Measurements from ENCODE around the gene MSH2. TPM values are rescaled to one million over a fixed set of nuclear protein-coding genes. Genes with fewer than 3 reads are reported as not detected.
"Not testable (repeated sequence)": the region's sequence is repeated elsewhere in the genome, so short reads cannot be mapped to it uniquely, and the experiment has no call there.

Gene MSH2
- total and polyA plus RNA-seq, 2 donors (not counting 1 experiment from before 2014, with no cell fraction given), result 15.4 to 19.7 TPM

- H3K79me2 ChIP-seq (ENCODE audit: control insufficient read depth, insufficient read depth, low read length), result no peaks in the 10 kb centered on the region
Observed at GRCh38 chr2:47499621-47500309, 96.8 kb downstream of the MSH2 start.

GRCh38 chr2:47501374-47502200 lies 98.6 kb downstream of the MSH2 start:
- Histone ChIP-seq H3K36me3 (ENCODE audit: control insufficient read depth, insufficient read depth, low read length) (no peaks in the 10 kb centered on the region), H3K9ac (ENCODE audit: insufficient read depth, low read length) (no peak overlapping the region), H3K9me3 (ENCODE audit: control insufficient read depth, insufficient read depth, low read depth, low read length) (no peaks in the 10 kb centered on the region), H3K4me3 (replicated peaks in 1 of 4; ENCODE audit: control extremely low read depth in 1 of 4, insufficient read depth in 1 of 4, low read depth in 3 of 4, low read length in 4 of 4) (no peak overlapping the region), H3K4me2 (ENCODE audit: extremely low read depth, insufficient read depth, low read length) (no peak overlapping the region), H4K20me1 (ENCODE audit: control insufficient read depth, extremely low read depth, insufficient read depth, low read length) (no peaks in the 10 kb centered on the region), H3K27ac (ENCODE audit: insufficient read depth, low read length) (no peak overlapping the region), H3K4me1 (ENCODE audit: control insufficient read depth, extremely low read depth, insufficient read depth, low read length) (no peaks in the 10 kb centered on the region), H3K79me2 (ENCODE audit: control insufficient read depth, insufficient read depth, low read length) (no peaks in the 10 kb centered on the region), H3K27me3 (ENCODE audit: control insufficient read depth, insufficient read depth, low read length) (peaks cover 2% of the 10 kb centered on the region), H2AFZ (ENCODE audit: low read length) (no peak overlapping the region)
- TF ChIP-seq EZH2 (IDR thresholded peaks at IDR 0.05; ENCODE audit: low read length, missing control alignments), result no peak
- TF ChIP-seq CTCF (conservative IDR thresholded peaks at IDR 0.05 in 1 of 2, IDR thresholded peaks at IDR 0.05 in 1 of 2; ENCODE audit: low read depth in 1 of 2, low read length in 2 of 2), result no peak
- peak in 1 of 2 donors; percentile 45 for DNase-seq (ENCODE audit: low read depth in 2 of 2)

More at GRCh38 chr2:47499621-47500309, 96.8 kb downstream of the MSH2 start:
- TF ChIP-seq EZH2 (IDR thresholded peaks at IDR 0.05; ENCODE audit: low read length, missing control alignments) (no peak), CTCF (conservative IDR thresholded peaks at IDR 0.05 in 1 of 2, IDR thresholded peaks at IDR 0.05 in 1 of 2; ENCODE audit: low read depth in 1 of 2, low read length in 2 of 2) (no peak)
- H3K27ac ChIP-seq (ENCODE audit: insufficient read depth, low read length), result no peak overlapping the region
- H3K4me2 ChIP-seq (ENCODE audit: extremely low read depth, insufficient read depth, low read length), result no peak overlapping the region
- H4K20me1 ChIP-seq (ENCODE audit: control insufficient read depth, extremely low read depth, insufficient read depth, low read length), result no peaks in the 10 kb centered on the region
- no peak overlapping the region for H3K4me3 ChIP-seq (replicated peaks in 1 of 4; ENCODE audit: control extremely low read depth in 1 of 4, insufficient read depth in 1 of 4, low read depth in 3 of 4, low read length in 4 of 4)
- no peaks in the 10 kb centered on the region for H3K4me1 ChIP-seq (ENCODE audit: control insufficient read depth, extremely low read depth, insufficient read depth, low read length)
- peaks cover 2% of the 10 kb centered on the region for H3K27me3 ChIP-seq (ENCODE audit: control insufficient read depth, insufficient read depth, low read length)
- H3K9me3 ChIP-seq (ENCODE audit: control insufficient read depth, insufficient read depth, low read depth, low read length), result no peaks in the 10 kb centered on the region
- H3K9ac ChIP-seq (ENCODE audit: insufficient read depth, low read length), result no peak overlapping the region
- H3K36me3 ChIP-seq (ENCODE audit: control insufficient read depth, insufficient read depth, low read length), result no peaks in the 10 kb centered on the region
- no peak for DNase-seq (ENCODE audit: low read depth in 2 of 2)
- no peak overlapping the region for H2AFZ ChIP-seq (ENCODE audit: low read length)

- DNase-seq (ENCODE audit: low read depth in 2 of 2); H4K20me1 ChIP-seq (ENCODE audit: control insufficient read depth, extremely low read depth, insufficient read depth, low read length); H3K4me2 ChIP-seq (ENCODE audit: extremely low read depth, insufficient read depth, low read length); H3K9ac ChIP-seq (ENCODE audit: insufficient read depth, low read length); H3K27me3 ChIP-seq (ENCODE audit: control insufficient read depth, insufficient read depth, low read length); H3K36me3 ChIP-seq (ENCODE audit: control insufficient read depth, insufficient read depth, low read length); H2AFZ ChIP-seq (ENCODE audit: low read length); H3K9me3 ChIP-seq (ENCODE audit: control insufficient read depth, insufficient read depth, low read depth, low read length); H3K79me2 ChIP-seq (ENCODE audit: control insufficient read depth, insufficient read depth, low read length); H3K4me3 ChIP-seq (replicated peaks in 1 of 4; ENCODE audit: control extremely low read depth in 1 of 4, insufficient read depth in 1 of 4, low read depth in 3 of 4, low read length in 4 of 4); H3K4me1 ChIP-seq (ENCODE audit: control insufficient read depth, extremely low read depth, insufficient read depth, low read length); H3K27ac ChIP-seq (ENCODE audit: insufficient read depth, low read length): not testable (repeated sequence)
Observed at GRCh38 chr2:47502498-47502897, 99.5 kb downstream of the MSH2 start.
